RWPE2 (cell line): Measurements from ENCODE around the gene HSPB9.

ENCODE experiments used
- ATAC-seq: fragments of 200-7000 bp; cut with Tn5 transposase; 3 replicates; pipeline ENCODE4 v1.9.1; 2021; ENCODE audit warnings: low read depth
- DNase-seq: peaks from one replicate; pipeline ENCODE4 v3.0.0-alpha.2; 2020; ENCODE audit warnings: low spot score
- H3K27ac ChIP-seq: fragments of 450-650 bp; 2 replicates; pipeline ENCODE4 v1.5.1; 2017; ENCODE audit warnings: mild to moderate bottlenecking; ENCODE audit not compliant: poor library complexity, severe bottlenecking
- H3K27me3 ChIP-seq: fragments of 250-450 bp; sonication (Bioruptor Pico); 2 replicates; pipeline ENCODE4 v1.5.1; 2021; ENCODE audit warnings: mild to moderate bottlenecking, moderate library complexity; ENCODE audit not compliant: insufficient read depth, poor library complexity, severe bottlenecking
- H3K36me3 ChIP-seq: fragments of 250-450 bp; sonication (Bioruptor Pico); 2 replicates; pipeline ENCODE4 v1.5.1; 2020; ENCODE audit warnings: low read depth, mild to moderate bottlenecking, moderate library complexity
- H3K4me1 ChIP-seq: fragments of 250-450 bp; sonication (Bioruptor Pico); 2 replicates; pipeline ENCODE4 v1.5.1; 2021; ENCODE audit warnings: mild to moderate bottlenecking, moderate library complexity; ENCODE audit not compliant: insufficient read depth, poor library complexity, severe bottlenecking
- H3K4me3 ChIP-seq: fragments of 250-450 bp; sonication (Bioruptor Pico); 2 replicates; pipeline ENCODE4 v1.5.1; 2021; ENCODE audit warnings: mild to moderate bottlenecking, moderate library complexity; ENCODE audit not compliant: severe bottlenecking
- H3K9me3 ChIP-seq: fragments of 250-450 bp; sonication (Bioruptor Pico); 2 replicates; pipeline ENCODE4 v1.5.1; 2021; ENCODE audit warnings: mild to moderate bottlenecking, moderate library complexity; ENCODE audit not compliant: severe bottlenecking
- TF ChIP-seq, protein P1 (sequence below): fragments of 450-650 bp; IDR thresholded peaks from one replicate; pipeline ENCODE4 v1.5.1; 2017; ENCODE audit warnings: mild to moderate bottlenecking, moderate library complexity; ENCODE audit not compliant: poor library complexity, severe bottlenecking

HSPB9 gene

DNA sequence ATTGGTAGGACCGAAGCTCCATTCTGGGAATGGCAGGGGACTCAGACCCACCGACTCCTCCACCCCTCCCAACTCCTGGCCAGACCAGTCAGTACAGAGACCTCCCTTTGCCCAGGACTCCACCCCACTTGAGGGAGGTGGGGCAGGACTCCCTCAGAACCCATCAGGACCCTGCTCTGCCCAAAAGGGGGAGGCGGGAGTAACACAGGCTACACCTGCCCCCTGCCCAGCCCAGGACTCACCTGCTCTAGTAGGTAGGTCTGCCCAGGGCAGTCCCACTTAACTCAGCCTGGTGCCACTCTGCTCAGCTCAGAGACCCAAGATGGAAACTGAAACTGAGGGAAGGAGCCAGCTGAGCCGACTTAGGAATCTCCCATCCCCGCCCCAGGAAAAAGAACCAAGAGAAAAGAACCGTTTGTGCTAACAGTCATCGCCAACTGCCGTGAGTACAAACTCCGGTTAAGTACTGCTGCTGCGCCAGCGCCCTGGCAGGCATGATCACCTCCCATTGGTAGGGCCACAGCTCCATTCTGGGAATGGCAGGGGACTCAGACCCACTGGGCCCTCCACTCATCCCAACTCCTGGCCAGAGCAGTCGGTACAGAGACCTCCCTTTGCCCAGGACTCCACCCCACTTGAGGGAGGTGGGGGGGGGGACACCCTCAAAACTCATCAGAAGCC lies 10.6 kb upstream of the HSPB9 start:
- Histone ChIP-seq H3K36me3 (peaks cover 22% of the 10 kb centered on the region), H3K9me3 (no peaks in the 10 kb centered on the region), H3K4me1 (no peaks in the 10 kb centered on the region), H3K4me3 (peak overlapping the region; percentile 37), H3K27me3 (no peaks in the 10 kb centered on the region), H3K27ac (peak overlapping the region; percentile 69)
- ATAC-seq (peak; percentile 36), DNase-seq (no peak)
- TF ChIP-seq, protein P1, sequence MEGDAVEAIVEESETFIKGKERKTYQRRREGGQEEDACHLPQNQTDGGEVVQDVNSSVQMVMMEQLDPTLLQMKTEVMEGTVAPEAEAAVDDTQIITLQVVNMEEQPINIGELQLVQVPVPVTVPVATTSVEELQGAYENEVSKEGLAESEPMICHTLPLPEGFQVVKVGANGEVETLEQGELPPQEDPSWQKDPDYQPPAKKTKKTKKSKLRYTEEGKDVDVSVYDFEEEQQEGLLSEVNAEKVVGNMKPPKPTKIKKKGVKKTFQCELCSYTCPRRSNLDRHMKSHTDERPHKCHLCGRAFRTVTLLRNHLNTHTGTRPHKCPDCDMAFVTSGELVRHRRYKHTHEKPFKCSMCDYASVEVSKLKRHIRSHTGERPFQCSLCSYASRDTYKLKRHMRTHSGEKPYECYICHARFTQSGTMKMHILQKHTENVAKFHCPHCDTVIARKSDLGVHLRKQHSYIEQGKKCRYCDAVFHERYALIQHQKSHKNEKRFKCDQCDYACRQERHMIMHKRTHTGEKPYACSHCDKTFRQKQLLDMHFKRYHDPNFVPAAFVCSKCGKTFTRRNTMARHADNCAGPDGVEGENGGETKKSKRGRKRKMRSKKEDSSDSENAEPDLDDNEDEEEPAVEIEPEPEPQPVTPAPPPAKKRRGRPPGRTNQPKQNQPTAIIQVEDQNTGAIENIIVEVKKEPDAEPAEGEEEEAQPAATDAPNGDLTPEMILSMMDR = no peak

DNA sequence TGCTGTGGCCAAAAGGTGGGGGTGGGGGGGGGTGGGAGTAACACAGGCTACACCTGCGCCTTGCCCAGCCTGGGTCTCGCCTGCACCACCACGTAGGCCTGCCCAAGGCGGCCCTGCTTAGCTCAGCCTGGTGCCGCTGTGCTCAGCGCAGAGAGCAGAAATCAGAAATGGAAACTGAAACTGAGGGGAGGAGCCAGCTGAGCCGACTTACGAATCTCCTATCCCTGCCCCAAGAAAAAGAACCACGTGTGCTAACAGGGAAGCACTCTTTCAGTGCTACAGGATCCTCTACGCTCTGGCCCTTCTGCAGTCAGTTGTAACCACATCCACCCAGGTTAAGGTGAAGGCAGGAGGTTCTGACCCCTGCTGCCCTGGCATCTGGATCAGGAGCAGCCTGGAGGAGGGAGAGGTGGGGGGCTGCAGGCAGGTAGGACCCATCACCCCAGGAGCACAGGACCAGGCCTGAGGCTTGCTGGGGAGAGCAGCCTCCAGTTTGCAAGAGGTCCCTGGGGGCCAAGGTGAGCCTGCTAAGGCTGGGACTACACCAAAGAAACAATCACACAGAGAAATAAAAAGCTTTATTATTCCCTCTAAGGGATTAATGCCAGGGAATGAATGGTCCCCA lies 9.9 kb upstream of the HSPB9 start, which contains the start of gene DHX58:
DHX58 (minus strand) TSS at position 163 of the 625 bp plus-strand sequence. CDS start 822 bp downstream, outside the sequence.
- no peak for DNase-seq
- H3K27ac ChIP-seq = peak within 1 kb of the TSS; percentile 69
- H3K4me3 ChIP-seq = peak within 1 kb of the TSS; percentile 37
- no peaks in the 10 kb centered on the region for H3K27me3 ChIP-seq
- peak; percentile 84 for ATAC-seq
- H3K4me1 ChIP-seq = no peaks in the 10 kb centered on the region
- no peaks in the 10 kb centered on the region for H3K9me3 ChIP-seq
- H3K36me3 ChIP-seq = peaks cover 28% of the 10 kb centered on the region
- TF ChIP-seq, protein P1 = no peak

DNA sequence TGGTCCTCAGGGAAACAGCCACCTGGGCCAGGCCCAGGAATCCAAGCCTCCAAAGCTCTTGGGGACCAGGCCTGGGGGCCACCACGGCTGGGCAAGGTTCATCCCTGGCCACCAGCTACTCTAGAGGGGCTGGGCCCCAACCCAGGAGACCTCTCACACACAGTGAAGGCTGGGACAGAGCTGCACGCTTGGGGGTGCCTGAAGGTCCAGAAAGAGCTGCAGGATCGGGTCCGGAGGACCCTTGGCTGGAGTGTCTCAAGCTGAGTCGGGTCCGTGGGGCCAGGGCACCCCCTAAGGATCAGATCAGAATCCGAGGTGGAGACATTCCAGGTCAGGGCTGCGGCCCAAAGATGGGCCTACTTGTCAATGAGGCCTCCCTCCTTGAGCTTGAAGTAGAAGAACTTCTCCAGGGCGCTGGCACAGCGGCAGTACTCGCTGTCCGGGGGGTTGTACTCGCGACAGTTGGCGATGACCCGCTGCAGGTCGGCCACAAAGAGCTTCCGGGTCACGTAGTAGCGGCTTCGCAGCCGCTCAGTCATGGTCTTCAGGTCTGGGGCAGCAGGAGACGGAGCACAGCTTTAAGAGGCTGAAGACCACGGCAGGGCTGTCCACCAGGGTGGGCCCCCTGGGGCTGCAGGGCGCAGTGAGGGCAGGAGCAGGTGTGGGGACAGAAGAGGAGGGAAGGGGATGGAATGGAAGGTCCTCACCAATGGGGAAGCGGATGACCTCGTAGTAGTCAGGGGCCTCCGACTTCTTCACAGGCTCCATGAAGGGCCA lies 9.1 kb upstream of the HSPB9 start:
- Histone ChIP-seq H3K4me1 (no peaks in the 10 kb centered on the region), H3K36me3 (peaks cover 37% of the 10 kb centered on the region), H3K27ac (peak overlapping the region; percentile 69), H3K9me3 (no peaks in the 10 kb centered on the region), H3K27me3 (no peaks in the 10 kb centered on the region), H3K4me3 (no peak overlapping the region)
- no peak for DNase-seq
- no peak for ATAC-seq
- TF ChIP-seq, protein P1 = no peak

DNA sequence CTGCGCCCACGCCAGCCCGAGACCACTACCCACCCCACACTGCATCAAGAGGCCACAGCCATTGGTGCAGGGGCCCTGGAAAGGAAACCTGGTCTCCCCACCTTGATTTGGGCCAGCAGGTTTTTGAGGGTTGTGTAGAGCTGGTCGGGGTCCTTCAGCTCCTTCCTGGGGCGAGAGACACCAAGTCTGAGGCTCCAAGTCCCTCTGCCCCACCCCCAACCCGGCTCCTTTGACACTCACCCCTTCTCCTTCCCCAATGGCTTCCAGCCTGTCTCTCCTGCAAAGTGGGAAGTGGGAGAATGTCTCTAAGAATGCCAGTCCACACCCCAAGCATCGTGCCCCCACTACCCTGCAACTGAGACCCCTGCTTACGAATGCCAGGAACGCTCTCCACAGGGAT lies 8.5 kb upstream of the HSPB9 start:
- ATAC-seq (no peak), DNase-seq (no peak)
- H3K4me3 ChIP-seq = no peak overlapping the region
- TF ChIP-seq, protein P1 = no peak
- H3K9me3 ChIP-seq = no peaks in the 10 kb centered on the region
- H3K36me3 ChIP-seq = peaks cover 43% of the 10 kb centered on the region
- no peak overlapping the region for H3K27ac ChIP-seq
- no peaks in the 10 kb centered on the region for H3K4me1 ChIP-seq
- H3K27me3 ChIP-seq = no peaks in the 10 kb centered on the region
